Gastrocnemius medialis (tissue), 4 donors: ENCODE measurements around the gene ZNF521.

ENCODE experiments used
- CTCF ChIP-seq, 5 experiments: fragments of 450-650 bp in 3 of 5; fragments of 200-600 bp in 2 of 5; sonication (generic) in 2 of 5; IDR thresholded peaks in 4 of 5; conservative IDR thresholded peaks in 1 of 5; 1 replicate in 4 of 5; 2 replicates in 1 of 5; pipeline ENCODE4 v1.5.1; 2016 to 2019; ENCODE audit warnings: antibody characterized with exemption in 5 of 5, mild to moderate bottlenecking in 3 of 5, moderate library complexity in 3 of 5
- POLR2A ChIP-seq, 2 donors: fragments of 450-650 bp; IDR thresholded peaks; one replicate each; pipeline ENCODE4 v1.6.1; 2017; ENCODE audit warnings: antibody characterized with exemption in 2 of 2, mild to moderate bottlenecking in 2 of 2, moderate library complexity in 2 of 2

- no peak for TF ChIP-seq CTCF (IDR thresholded peaks at IDR 0.05 in 4 of 5, conservative IDR thresholded peaks at IDR 0.05 in 1 of 5)
- no peak for TF ChIP-seq POLR2A (IDR thresholded peaks at IDR 0.05)
Observed at GRCh38 chr18:25279961-25280360, 72.0 kb downstream of the ZNF521 start.
